ENCODE results near the gene TMEM201. TPM values are rescaled to one million over a fixed set of nuclear protein-coding genes. Genes with fewer than 3 reads are reported as not detected.

The TMEM201 gene
- total RNA-seq, 1 donor from 2014 or later, result 24.6 TPM

- Mint-ChIP-seq H3K4me3 (ENCODE audit: low read depth) (no peak overlapping the region), H3K27ac (peak overlapping the region; percentile 11), H3K9me3 (ENCODE audit: low read depth) (peaks cover 3% of the 10 kb centered on the region), H3K36me3 (ENCODE audit: insufficient read depth) (no peaks in the 10 kb centered on the region), H3K4me1 (ENCODE audit: low read depth) (no peaks in the 10 kb centered on the region), H3K27me3 (peaks cover 24% of the 10 kb centered on the region)
- no peak for TF ChIP-seq CTCF (IDR thresholded peaks at IDR 0.05; ENCODE audit: unreplicated experiment)
- no peak for DNase-seq (ENCODE audit: low spot score, unreplicated experiment)
Measured at GRCh38 chr1:9630331-9631111, 41.8 kb downstream of the TMEM201 start.

- Mint-ChIP-seq H3K27ac (no peak overlapping the region), H3K4me3 (ENCODE audit: low read depth) (no peak overlapping the region), H3K36me3 (ENCODE audit: insufficient read depth) (no peaks in the 10 kb centered on the region), H3K9me3 (ENCODE audit: low read depth) (peaks cover 3% of the 10 kb centered on the region), H3K27me3 (peaks cover 19% of the 10 kb centered on the region), H3K4me1 (ENCODE audit: low read depth) (no peaks in the 10 kb centered on the region)
- no peak for DNase-seq (ENCODE audit: low spot score, unreplicated experiment)
- TF ChIP-seq CTCF (IDR thresholded peaks at IDR 0.05; ENCODE audit: unreplicated experiment), result no peak
Measured at GRCh38 chr1:9631613-9632012, 42.9 kb downstream of the TMEM201 start.

- H3K9me3 Mint-ChIP-seq (ENCODE audit: low read depth), result peaks cover 3% of the 10 kb centered on the region
- TF ChIP-seq CTCF (IDR thresholded peaks at IDR 0.05; ENCODE audit: unreplicated experiment), result no peak
- DNase-seq (ENCODE audit: low spot score, unreplicated experiment), result no peak
- H3K27me3 Mint-ChIP-seq, result peaks cover 7% of the 10 kb centered on the region
- H3K4me3 Mint-ChIP-seq (ENCODE audit: low read depth), result no peak overlapping the region
- no peak overlapping the region for H3K27ac Mint-ChIP-seq
- H3K36me3 Mint-ChIP-seq (ENCODE audit: insufficient read depth), result no peaks in the 10 kb centered on the region
- H3K4me1 Mint-ChIP-seq (ENCODE audit: low read depth), result no peaks in the 10 kb centered on the region
Measured at GRCh38 chr1:9633493-9633892, 44.8 kb downstream of the TMEM201 start.

- H3K36me3 Mint-ChIP-seq (ENCODE audit: insufficient read depth), result no peaks in the 10 kb centered on the region
- peaks cover 4% of the 10 kb centered on the region for H3K27me3 Mint-ChIP-seq
- DNase-seq (ENCODE audit: low spot score, unreplicated experiment), result no peak
- H3K9me3 Mint-ChIP-seq (ENCODE audit: low read depth), result peaks cover 3% of the 10 kb centered on the region
- H3K27ac Mint-ChIP-seq, result no peak overlapping the region
- no peak for TF ChIP-seq CTCF (IDR thresholded peaks at IDR 0.05; ENCODE audit: unreplicated experiment)
- H3K4me1 Mint-ChIP-seq (ENCODE audit: low read depth), result no peaks in the 10 kb centered on the region
- no peak overlapping the region for H3K4me3 Mint-ChIP-seq (ENCODE audit: low read depth)
Measured at GRCh38 chr1:9634582-9634981, 45.9 kb downstream of the TMEM201 start.

GRCh38 chr1:9639227-9639626 is 50.5 kb downstream of the TMEM201 start:
- no peaks in the 10 kb centered on the region for H3K36me3 Mint-ChIP-seq (ENCODE audit: insufficient read depth)
- no peak overlapping the region for H3K27ac Mint-ChIP-seq

More at GRCh38 chr1:9639227-9639626, 50.5 kb downstream of the TMEM201 start:
- no peak for TF ChIP-seq CTCF (IDR thresholded peaks at IDR 0.05; ENCODE audit: unreplicated experiment)
- Mint-ChIP-seq H3K27me3 (peaks cover 8% of the 10 kb centered on the region), H3K4me3 (ENCODE audit: low read depth) (no peak overlapping the region), H3K9me3 (ENCODE audit: low read depth) (peaks cover 3% of the 10 kb centered on the region), H3K4me1 (ENCODE audit: low read depth) (no peaks in the 10 kb centered on the region)
- no peak for DNase-seq (ENCODE audit: low spot score, unreplicated experiment)

All from progenitor cell of endocrine pancreas (in vitro differentiated cells).